IMR-90 (cell line): ENCODE measurements around the gene DSE. TPM values are rescaled to one million over a fixed set of nuclear protein-coding genes. Genes with fewer than 3 reads are reported as not detected.

Experiments used
- ATAC-seq: fragments of 200-7000 bp; cut with Tn5 transposase; 2 replicates; pipeline ENCODE4 v1.9.1; 2020; ENCODE audit warnings: low read depth, mild to moderate bottlenecking, moderate library complexity
- BruUV-seq: library from RNA; stranded (reverse); fragments of 400-500 nt; replicated peaks from 2 replicates; lab custom pipeline; 2021; lab: Mats Ljungman, UMichigan
- CTCF ChIA-PET: fragments of 300-600 bp; formaldehyde crosslinking; extraction: SDS; loops from one replicate; lab custom pipeline; 2021; ENCODE audit warnings: antibody characterized with exemption; lab: Yijun Ruan, JAX
- POLR2A ChIA-PET: fragments of 300-600 bp; sonication (Branson Sonifier 250); formaldehyde crosslinking; loops from one replicate; lab custom pipeline; 2022; ENCODE audit warnings: antibody characterized with exemption; ENCODE audit not compliant: unreplicated experiment; lab: Charles Lee
- DNase-seq: peaks from one replicate; pipeline ENCODE4 v3.0.0; 2013
- H2AFZ ChIP-seq: replicated peaks from 2 replicates; pipeline ENCODE3; 2013; ENCODE audit warnings: low read length, mild to moderate bottlenecking; ENCODE audit not compliant: poor library complexity
- H2AK5ac ChIP-seq: 2 replicates; pipeline ENCODE4 v1.6.1; 2013; ENCODE audit warnings: low read depth, low read length, inconsistent platforms
- H2AK9ac ChIP-seq: replicated peaks from 2 replicates; pipeline ENCODE3; 2013; ENCODE audit warnings: mild to moderate bottlenecking, low read depth, low read length, moderate library complexity; ENCODE audit not compliant: poor library complexity
- H2BK120ac ChIP-seq: 2 replicates; pipeline ENCODE4 v1.6.1; 2013; ENCODE audit warnings: low read depth, low read length, inconsistent platforms
- H2BK15ac ChIP-seq: 3 replicates; pipeline ENCODE4 v1.6.1; 2013; ENCODE audit warnings: low read depth, low read length, inconsistent platforms
- H2BK20ac ChIP-seq: 2 replicates; pipeline ENCODE4 v1.6.1; 2013; ENCODE audit warnings: low read depth, mild to moderate bottlenecking, inconsistent platforms, low read length, moderate library complexity
- H2BK5ac ChIP-seq: 2 replicates; pipeline ENCODE4 v1.6.1; 2013; ENCODE audit warnings: mild to moderate bottlenecking, low read depth, low read length, inconsistent platforms; ENCODE audit not compliant: poor library complexity, severe bottlenecking
- H3K14ac ChIP-seq: replicated peaks from 2 replicates; pipeline ENCODE4 v1.6.1; 2013; ENCODE audit warnings: low read depth, low read length, inconsistent platforms
- H3K18ac ChIP-seq: 2 replicates; pipeline ENCODE4 v1.6.1; 2013; ENCODE audit warnings: low read depth, low read length, control low read depth
- H3K23ac ChIP-seq: 2 replicates; pipeline ENCODE4 v1.6.1; 2013; ENCODE audit warnings: low read depth, low read length, inconsistent platforms
- H3K27ac ChIP-seq: 2 replicates; pipeline ENCODE4 v1.5.1; 2013; ENCODE audit warnings: mild to moderate bottlenecking, control low read depth, low read length; ENCODE audit not compliant: insufficient read depth
- H3K27me3 ChIP-seq: 2 replicates; pipeline ENCODE4 v1.6.1; 2013; ENCODE audit warnings: low read length; ENCODE audit not compliant: control insufficient read depth, insufficient read depth
- H3K36me3 ChIP-seq: 2 replicates; pipeline ENCODE4 v1.6.1; 2013; ENCODE audit warnings: low read length, mixed read lengths; ENCODE audit not compliant: control insufficient read depth, insufficient read depth
- H3K4ac ChIP-seq: 2 replicates; pipeline ENCODE4 v1.6.1; 2013; ENCODE audit warnings: low read depth, low read length, inconsistent platforms
- H3K4me1 ChIP-seq: 2 replicates; pipeline ENCODE4 v1.6.1; 2013; ENCODE audit warnings: low read length, mixed read lengths; ENCODE audit not compliant: control insufficient read depth, insufficient read depth
- H3K4me2 ChIP-seq: 2 replicates; pipeline ENCODE4 v1.6.1; 2013; ENCODE audit warnings: low read depth, mild to moderate bottlenecking, control low read depth, low read length, moderate library complexity
- H3K4me3 ChIP-seq: 2 replicates; pipeline ENCODE4 v1.5.1; 2013; ENCODE audit warnings: low read depth, mild to moderate bottlenecking, control low read depth, low read length, moderate library complexity; ENCODE audit not compliant: insufficient read depth
- H3K56ac ChIP-seq: 2 replicates; pipeline ENCODE4 v1.6.1; 2013; ENCODE audit warnings: low read length, inconsistent platforms; ENCODE audit not compliant: insufficient read depth; ENCODE audit errors: extremely low read depth
- H3K79me1 ChIP-seq, 2 experiments: 2 replicates each; pipeline ENCODE4 v1.6.1; 2013; ENCODE audit warnings: low read length in 2 of 2, inconsistent platforms in 1 of 2, low read depth in 1 of 2
- H3K9ac ChIP-seq: 2 replicates; pipeline ENCODE4 v1.6.1; 2013; ENCODE audit warnings: low read depth, low read length, control low read depth
- H3K9me1 ChIP-seq: 2 replicates; pipeline ENCODE4 v1.6.1; 2013; ENCODE audit warnings: low read length, inconsistent platforms; ENCODE audit not compliant: insufficient read depth
- H3K9me3 ChIP-seq: 2 replicates; pipeline ENCODE4 v1.6.1; 2013; ENCODE audit warnings: low read length; ENCODE audit not compliant: control insufficient read depth, insufficient read depth
- H4K20me1 ChIP-seq: 2 replicates; pipeline ENCODE4 v1.6.1; 2013; ENCODE audit warnings: low read length, inconsistent platforms; ENCODE audit not compliant: insufficient read depth
- H4K5ac ChIP-seq: 2 replicates; pipeline ENCODE4 v1.6.1; 2013; ENCODE audit warnings: mild to moderate bottlenecking, low read depth, low read length, control low read depth
- H4K8ac ChIP-seq, 2 experiments: 2 replicates each; pipeline ENCODE4 v1.6.1; 2013; ENCODE audit warnings: low read depth in 2 of 2, low read length in 2 of 2, control low read depth in 1 of 2, inconsistent platforms in 1 of 2
- H4K91ac ChIP-seq: 2 replicates; pipeline ENCODE4 v1.6.1; 2013; ENCODE audit warnings: low read depth, low read length, inconsistent platforms; ENCODE audit not compliant: insufficient read depth
- CHD1 ChIP-seq: IDR thresholded peaks from 2 replicates; pipeline ENCODE4 v1.6.1; 2012; ENCODE audit warnings: low read depth, low read length, improper control_type of control experiment
- MAFK ChIP-seq: IDR thresholded peaks from 2 replicates; pipeline ENCODE4 v1.6.1; 2012; ENCODE audit warnings: low read depth, low read length, improper control_type of control experiment
- WGBS, 2 experiments: methylation state at CpG; one replicate each; pipeline versions ENCODE4 v1.1.5 to v1.1.7; 2013; ENCODE audit warnings: missing lambda C conversion rate in 2 of 2; ENCODE audit not compliant: insufficient read length in 1 of 2; ENCODE audit errors: extremely low coverage in 2 of 2; 5-methylcytosine and 5-hydroxymethylcytosine counted together
- dilution Hi-C: fragments of 300-500 bp; cut with HindIII; formaldehyde crosslinking; loops from one replicate; pipeline ENCODE4 v1.14.3; 2018; ENCODE audit warnings: low sequenced_read_pairs; ENCODE audit not compliant: unreplicated experiment
- in situ Hi-C: fragments of 300-500 bp; cut with MboI; formaldehyde crosslinking; loops from 3 replicates; pipeline ENCODE4 v1.14.3; 2019; ENCODE audit warnings: low sequenced_read_pairs, inconsistent platforms, mixed read lengths
- intact Hi-C: fragments of 100-400 bp; cut with micrococcal nuclease; formaldehyde crosslinking; loops from 2 replicates; pipeline ENCODE4 v1.10.0; 2022
- polyA plus RNA-seq, 3 experiments: library from polyadenylated mRNA; depleted of rRNA; stranded (reverse); fragments of >200 nt; gene quantifications; 2 replicates each; pipeline ENCODE4 v1.2.3, GENCODE V29; 2012; ENCODE audit warnings: low replicate concordance in 1 of 3
- total RNA-seq: library from RNA; depleted of rRNA; stranded (reverse); fragments of >200 nt; gene quantifications from 2 replicates; pipeline ENCODE4 v1.2.3, GENCODE V29; 2012

The DSE gene
- total and polyA plus RNA-seq, 2 of the 4 experiments (the other 2 are of a cell fraction), result 48.0 to 154 TPM

- Histone ChIP-seq H3K4ac (no peak overlapping the region), H4K20me1 (no peaks in the 10 kb centered on the region), H3K4me2 (no peak overlapping the region), H2BK5ac (no peak overlapping the region), H3K36me3 (no peaks in the 10 kb centered on the region), H3K9me1 (no peaks in the 10 kb centered on the region; the same call in 1 of the 2 replicates), H2BK15ac (no peak overlapping the region), H2BK120ac (0 out of 2 replicates have a peak overlapping the region, but pooled peaks have one; percentile 4), H3K14ac (no peak overlapping the region), H3K18ac (no peak overlapping the region), H3K23ac (no peak overlapping the region), H3K4me1 (peaks cover 2% of the 10 kb centered on the region; the same call in 1 of the 2 replicates), H3K27ac (no peak overlapping the region), H2AFZ (no peak overlapping the region), H2BK20ac (no peak overlapping the region), H4K91ac (no peak overlapping the region), H2AK5ac (no peak overlapping the region), H3K56ac (no peak overlapping the region), H3K79me1 (no peaks in the 10 kb centered on the region), H2AK9ac (no peak overlapping the region), H3K9ac (no peak overlapping the region), H4K8ac (no peak overlapping the region), H3K9me3 (peaks cover 2% of the 10 kb centered on the region; the same call in 1 of the 2 replicates), H4K5ac (no peak overlapping the region), H3K4me3 (no peak overlapping the region), H3K27me3 (no peaks in the 10 kb centered on the region)
- DNase-seq (no peak), ATAC-seq (no peak)
- in situ Hi-C loops (no loop called here), intact Hi-C loops (no loop called here), dilution Hi-C loops (no loop called here)
- no TSS peak for BruUV-seq
- ChIA-PET POLR2A (no interaction called here), CTCF (no interaction called here)
- TF ChIP-seq MAFK, result peak; percentile 26; the same call in 1 of the 2 replicates
- no peak for TF ChIP-seq CHD1
- WGBS, 2 experiments, result no CpG with 5 or more reads among the region's 1 CpG
These were observed 35.0 kb upstream of the DSE start for GRCh38 chr6:116335612-116336215.
